HepG2 (cell line): Measurements from ENCODE around the gene NBR1. TPM values are rescaled to one million over a fixed set of nuclear protein-coding genes. Genes with fewer than 3 reads are reported as not detected.

Experiments
- ATAC-seq: fragments of 200-7000 bp; cut with Tn5 transposase; 3 replicates; pipeline ENCODE4 v1.9.1; 2020; ENCODE audit warnings: mild to moderate bottlenecking, moderate library complexity
- BruUV-seq: library from RNA; stranded (reverse); fragments of 400-500 nt; replicated peaks from 2 replicates; lab custom pipeline; 2021; lab: Mats Ljungman, UMichigan
- CTCF ChIA-PET: fragments of 300-600 bp; formaldehyde crosslinking; extraction: SDS; loops from one replicate; lab custom pipeline; 2021; ENCODE audit warnings: low total read pairs, inconsistent platforms, low intra/inter-chr PET ratio; lab: Yijun Ruan, JAX
- POLR2A ChIA-PET: fragments of 350-600 bp; sonication (Branson Sonifier 250); formaldehyde crosslinking; loops from one replicate; lab custom pipeline; 2020; ENCODE audit warnings: antibody characterized with exemption, inconsistent platforms; lab: Yijun Ruan, JAX
- DNase-seq: peaks from one replicate; pipeline ENCODE4 v3.0.0-alpha.2; 2015; ENCODE audit warnings: low spot score
- FAIRE-seq: peaks from 3 replicates; lab custom pipeline; 2011; peaks lifted over from hg19 to GRCh38; lab: Jason Lieb, UNC
- H2AFZ ChIP-seq: one replicate; pipeline ENCODE4 v1.6.1; 2011; ENCODE audit warnings: low read length, inconsistent platforms
- H3K27ac ChIP-seq: fragments of 300-600 bp; 3 replicates; pipeline ENCODE4 v1.8.0; 2011; ENCODE audit warnings: mixed run types, mild to moderate bottlenecking, mixed read lengths, low read length, inconsistent platforms; ENCODE audit not compliant: insufficient read depth; ENCODE audit errors: extremely low read length
- H3K27me3 ChIP-seq, 2 experiments: fragments of 200-600 bp in 1 of 2; 2 replicates in 1 of 2; 3 replicates in 1 of 2; pipeline versions ENCODE4 v1.6.0 to v1.8.0; 2011; ENCODE audit warnings: low read length in 2 of 2, mild to moderate bottlenecking in 2 of 2, moderate library complexity in 2 of 2, inconsistent platforms in 1 of 2; ENCODE audit not compliant: insufficient read depth in 2 of 2, control insufficient read depth in 1 of 2
- H3K36me3 ChIP-seq, 2 experiments: fragments of 200-600 bp in 1 of 2; replicated peaks in 1 of 2; 2 replicates in 1 of 2; 3 replicates in 1 of 2; pipeline versions ENCODE4 v1.5.1 to v1.8.0; 2011; ENCODE audit warnings: low read length in 2 of 2, inconsistent platforms in 1 of 2; ENCODE audit not compliant: insufficient read depth in 2 of 2, control insufficient read depth in 1 of 2
- H3K4me1 ChIP-seq: 2 replicates; pipeline ENCODE4 v1.5.1; 2012; ENCODE audit warnings: low read length, inconsistent platforms; ENCODE audit not compliant: insufficient read depth
- H3K4me2 ChIP-seq: 2 replicates; pipeline ENCODE4 v1.6.0; 2011; ENCODE audit warnings: low read depth, low read length, inconsistent platforms
- H3K4me3 ChIP-seq, 3 experiments: fragments of 200-600 bp in 1 of 3; sonication (generic), shearing (Covaris generic) in 1 of 3; replicated peaks in 1 of 3; 2 replicates each; pipeline ENCODE4 v1.5.1; 2011 to 2016; ENCODE audit warnings: low read length in 3 of 3, inconsistent platforms in 2 of 3, low read depth in 2 of 3, mild to moderate bottlenecking in 2 of 3, control low read depth in 1 of 3, mixed read lengths in 1 of 3; ENCODE audit not compliant: insufficient read depth in 1 of 3
- H3K79me2 ChIP-seq: one replicate; pipeline ENCODE4 v1.6.1; 2011; ENCODE audit warnings: low read length, inconsistent platforms; ENCODE audit not compliant: insufficient read depth
- H3K9ac ChIP-seq: 2 replicates; pipeline ENCODE4 v1.6.0; 2011; ENCODE audit warnings: mild to moderate bottlenecking, low read depth, low read length, inconsistent platforms; ENCODE audit not compliant: insufficient read depth
- H3K9me3 ChIP-seq: 2 replicates; pipeline ENCODE4 v1.5.1; 2012; ENCODE audit warnings: mild to moderate bottlenecking, low read length
- H4K20me1 ChIP-seq: 2 replicates; pipeline ENCODE4 v1.6.0; 2011; ENCODE audit warnings: inconsistent platforms, mild to moderate bottlenecking, low read length, moderate library complexity; ENCODE audit not compliant: insufficient read depth
- HIC2 ChIP-seq: sonication (generic); formaldehyde crosslinking; IDR thresholded peaks from 2 replicates; pipeline ENCODE4 v1.9.0; 2022; ENCODE audit warnings: low read depth, missing genetic modification reagents
- NFE2L1 ChIP-seq: sonication (generic); formaldehyde crosslinking; IDR thresholded peaks from 2 replicates; pipeline ENCODE4 v1.4.0; 2020; ENCODE audit warnings: missing genetic modification reagents, mild to moderate bottlenecking, borderline replicate concordance
- RFX5 ChIP-seq: IDR thresholded peaks from 2 replicates; pipeline ENCODE4 v1.6.1; 2011; ENCODE audit warnings: low read depth, low read length, improper control_type of control experiment
- RXRB ChIP-seq: IDR thresholded peaks from 2 replicates; pipeline ENCODE4 v1.6.1; 2016; ENCODE audit warnings: borderline replicate concordance, missing genetic modification reagents, missing compliant biosample characterization
- SAP130 ChIP-seq: IDR thresholded peaks from 2 replicates; pipeline ENCODE4 v1.6.1; 2016; ENCODE audit warnings: low read depth
- TEAD3 ChIP-seq: optimal IDR thresholded peaks from 2 replicates; pipeline ENCODE3; 2016; ENCODE audit warnings: borderline replicate concordance
- ZNF10 ChIP-seq: sonication (generic); formaldehyde crosslinking; IDR thresholded peaks from 2 replicates; pipeline ENCODE4 v1.4.0; 2020; ENCODE audit warnings: mild to moderate bottlenecking, low read depth, missing genetic modification reagents, borderline replicate concordance
- ZNF572 ChIP-seq: sonication (generic); formaldehyde crosslinking; IDR thresholded peaks from 2 replicates; pipeline ENCODE4 v1.5.1; 2020; ENCODE audit warnings: mild to moderate bottlenecking, missing genetic modification reagents
- WGBS: methylation state at CpG from one replicate; pipeline ENCODE4 v1.1.6; 2017; ENCODE audit warnings: low lambda C conversion rate; 5-methylcytosine and 5-hydroxymethylcytosine counted together
- in situ Hi-C: cut with HindIII; loops from 2 replicates; pipeline ENCODE4 v1.10.0; 2017; ENCODE audit warnings: low pct_unique_long_range_greater_than_20kb; ENCODE audit not compliant: extremely low pct_ligation_motif_present
- intact Hi-C: fragments of 100-400 bp; cut with micrococcal nuclease; formaldehyde crosslinking; loops from one replicate; pipeline ENCODE4 v1.10.0; 2022; ENCODE audit not compliant: unreplicated experiment
- polyA plus RNA-seq, 8 experiments: library from polyadenylated mRNA; depleted of rRNA in 3 of 8; stranded (reverse) in 7 of 8; unstranded in 1 of 8; fragments of >200 nt; fragmentation: Illumina TruSeq in 4 of 8; extraction: Trizol in 4 of 8; gene quantifications; 2 replicates each; pipeline versions ENCODE4 v1.2.1 to v1.2.3, GENCODE V29; 2011 to 2016; ENCODE audit warnings: low read depth in 4 of 8, missing spikeins in 1 of 8, mixed read lengths in 1 of 8; ENCODE audit not compliant: insufficient read depth in 1 of 8
- total RNA-seq, 5 experiments: library from RNA; depleted of rRNA; stranded (reverse); fragments of >200 nt; fragmentation: Illumina TruSeq; extraction: Trizol; gene quantifications; 2 replicates each; pipeline ENCODE4 v1.2.3, GENCODE V29; 2016; ENCODE audit warnings: low read depth in 1 of 5
- TF ChIP-seq, protein P1 (sequence below): sonication (generic); formaldehyde crosslinking; IDR thresholded peaks from 2 replicates; pipeline ENCODE4 v1.5.1; 2020; ENCODE audit warnings: missing genetic modification reagents, mild to moderate bottlenecking, borderline replicate concordance

The NBR1 gene
- total and polyA plus RNA-seq, 2 of the 13 experiments (the other 11 are each of a cell fraction or from before 2014, with no cell fraction given), result 51.7 to 121 TPM

DNA sequence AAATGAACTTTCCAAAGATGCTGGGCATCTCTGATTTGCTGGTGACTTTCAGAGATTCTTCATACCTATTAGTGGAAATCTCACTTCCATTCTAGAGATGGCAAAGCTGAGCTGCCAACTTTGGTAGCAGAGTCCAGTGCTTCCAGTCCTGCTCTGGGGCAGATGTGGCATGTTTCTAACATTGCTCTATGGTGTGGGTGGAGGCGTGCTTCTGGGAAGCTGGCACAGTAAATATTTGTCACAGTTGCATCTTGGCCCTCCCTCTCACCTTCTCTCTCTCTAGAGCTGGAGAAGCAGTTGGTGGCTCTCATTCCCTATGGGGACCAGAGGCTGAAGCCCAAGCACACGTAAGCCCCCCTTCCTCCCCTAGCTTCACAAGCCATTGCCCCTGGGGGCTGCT, 42.5 kb downstream of the NBR1 start:
- peaks cover 7 to 41% of the 10 kb centered on the region in 2 experiments; a peak in 4 of 5 replicates for H3K36me3 ChIP-seq
- H3K27ac ChIP-seq, result peak overlapping the region; percentile 80
- H3K4me3 ChIP-seq, result peak overlapping the region in 2 of 3 experiments; percentile 77 to 98; a peak in 2 of 6 replicates
- TF ChIP-seq SAP130 (CRISPR knock-in tag), result 0 out of 2 replicates have a peak, but pooled peaks have one; percentile 10
- TF ChIP-seq RFX5, result no peak
- TF ChIP-seq TEAD3 (CRISPR knock-in tag), result peak; percentile 12
- TF ChIP-seq NFE2L1, result no peak
- TF ChIP-seq, protein P1, sequence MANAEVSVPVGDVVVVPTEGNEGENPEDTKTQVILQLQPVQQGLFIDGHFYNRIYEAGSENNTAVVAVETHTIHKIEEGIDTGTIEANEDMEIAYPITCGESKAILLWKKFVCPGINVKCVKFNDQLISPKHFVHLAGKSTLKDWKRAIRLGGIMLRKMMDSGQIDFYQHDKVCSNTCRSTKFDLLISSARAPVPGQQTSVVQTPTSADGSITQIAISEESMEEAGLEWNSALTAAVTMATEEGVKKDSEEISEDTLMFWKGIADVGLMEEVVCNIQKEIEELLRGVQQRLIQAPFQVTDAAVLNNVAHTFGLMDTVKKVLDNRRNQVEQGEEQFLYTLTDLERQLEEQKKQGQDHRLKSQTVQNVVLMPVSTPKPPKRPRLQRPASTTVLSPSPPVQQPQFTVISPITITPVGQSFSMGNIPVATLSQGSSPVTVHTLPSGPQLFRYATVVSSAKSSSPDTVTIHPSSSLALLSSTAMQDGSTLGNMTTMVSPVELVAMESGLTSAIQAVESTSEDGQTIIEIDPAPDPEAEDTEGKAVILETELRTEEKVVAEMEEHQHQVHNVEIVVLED (CRISPR knock-in tag), result no peak
- no peak for TF ChIP-seq ZNF10 (CRISPR knock-in tag)
- peak; percentile 42; the same call in 1 of the 2 replicates for TF ChIP-seq HIC2 (CRISPR knock-in tag)
- 0 out of 2 replicates have a peak, but pooled peaks have one; percentile 2 for TF ChIP-seq RXRB (CRISPR knock-in tag)
- 0 out of 2 replicates have a peak, but pooled peaks have one; percentile 22 for TF ChIP-seq ZNF572 (CRISPR knock-in tag)
- no peak for ATAC-seq
- in situ Hi-C loops, result no loop called here
- peak overlapping the region; percentile 98 for H3K4me2 ChIP-seq
- no peak for DNase-seq
- no peaks in the 10 kb centered on the region; a peak in 1 of 5 replicates for H3K27me3 ChIP-seq
- no peak overlapping the region for H2AFZ ChIP-seq
- H4K20me1 ChIP-seq, result no peaks in the 10 kb centered on the region
- BruUV-seq, result no TSS peak
- FAIRE-seq, result no peak
- peak overlapping the region; percentile 96; the same call in 1 of the 2 replicates for H3K9ac ChIP-seq
- H3K9me3 ChIP-seq, result no peaks in the 10 kb centered on the region
- POLR2A ChIA-PET, result interaction anchor here (1.0 to 7.6 kb wide), 12 partner anchors 10 to 215 kb away, joined by 3 to 93 read pairs (median 10); partner anchors contain the start of genes IFI35, NBR1 and RPL27
- 98% methylated on average over 2 of the region's 2 CpGs for WGBS
- CTCF ChIA-PET, result no interaction called here
- peaks cover 80% of the 10 kb centered on the region for H3K4me1 ChIP-seq
- intact Hi-C loops, result loop anchor here (5.0 kb wide), 1 partner anchor 191 kb away; the partner anchor contains the start of gene VAT1
- peaks cover 27% of the 10 kb centered on the region for H3K79me2 ChIP-seq
